Vagina (tissue), 2 donors: Measurements from ENCODE around the gene PTPN11.

Source experiments
- POLR2A ChIP-seq, 2 donors: fragments of 450-650 bp; IDR thresholded peaks; one replicate each; pipeline ENCODE4 v1.6.1; 2017; ENCODE audit warnings: antibody characterized with exemption in 2 of 2, mild to moderate bottlenecking in 2 of 2, moderate library complexity in 2 of 2
- POLR2AphosphoS5 ChIP-seq, 2 donors: sonication (generic); formaldehyde crosslinking; IDR thresholded peaks; one replicate each; pipeline ENCODE4 v1.9.0; 2017; ENCODE audit warnings: antibody characterized with exemption in 2 of 2, mild to moderate bottlenecking in 2 of 2, low read depth in 1 of 2; ENCODE audit not compliant: insufficient read depth in 1 of 2
- TF ChIP-seq, protein P1 (sequence below), 3 experiments: fragments of 450-650 bp in 2 of 3; fragments of 200-600 bp in 1 of 3; sonication (generic) in 1 of 3; IDR thresholded peaks; one replicate each; pipeline ENCODE4 v1.5.1; 2017 to 2019; ENCODE audit warnings: antibody characterized with exemption in 3 of 3, mild to moderate bottlenecking in 2 of 3, moderate library complexity in 2 of 3

DNA sequence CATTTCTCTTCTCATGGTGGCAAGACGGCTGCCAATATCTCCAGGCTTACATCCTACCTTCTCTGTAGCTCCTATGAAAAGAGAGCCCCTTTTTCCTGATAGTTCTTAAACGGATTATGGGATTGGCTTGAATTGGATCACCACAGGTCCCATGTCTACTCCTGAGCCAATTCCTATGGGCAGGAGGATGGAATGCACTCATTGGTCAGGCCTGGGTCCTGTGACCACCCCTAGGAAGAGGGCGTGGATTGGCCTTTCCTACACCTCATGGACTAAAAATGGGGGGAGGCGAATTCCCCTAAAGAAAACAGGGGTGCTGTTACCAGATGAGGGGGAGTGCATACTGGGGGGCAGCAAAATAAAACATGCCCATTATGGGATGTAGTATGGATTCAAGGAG, 108.8 kb downstream of the PTPN11 start:
- TF ChIP-seq POLR2A (IDR thresholded peaks at IDR 0.05): no peak
- TF ChIP-seq, protein P1, sequence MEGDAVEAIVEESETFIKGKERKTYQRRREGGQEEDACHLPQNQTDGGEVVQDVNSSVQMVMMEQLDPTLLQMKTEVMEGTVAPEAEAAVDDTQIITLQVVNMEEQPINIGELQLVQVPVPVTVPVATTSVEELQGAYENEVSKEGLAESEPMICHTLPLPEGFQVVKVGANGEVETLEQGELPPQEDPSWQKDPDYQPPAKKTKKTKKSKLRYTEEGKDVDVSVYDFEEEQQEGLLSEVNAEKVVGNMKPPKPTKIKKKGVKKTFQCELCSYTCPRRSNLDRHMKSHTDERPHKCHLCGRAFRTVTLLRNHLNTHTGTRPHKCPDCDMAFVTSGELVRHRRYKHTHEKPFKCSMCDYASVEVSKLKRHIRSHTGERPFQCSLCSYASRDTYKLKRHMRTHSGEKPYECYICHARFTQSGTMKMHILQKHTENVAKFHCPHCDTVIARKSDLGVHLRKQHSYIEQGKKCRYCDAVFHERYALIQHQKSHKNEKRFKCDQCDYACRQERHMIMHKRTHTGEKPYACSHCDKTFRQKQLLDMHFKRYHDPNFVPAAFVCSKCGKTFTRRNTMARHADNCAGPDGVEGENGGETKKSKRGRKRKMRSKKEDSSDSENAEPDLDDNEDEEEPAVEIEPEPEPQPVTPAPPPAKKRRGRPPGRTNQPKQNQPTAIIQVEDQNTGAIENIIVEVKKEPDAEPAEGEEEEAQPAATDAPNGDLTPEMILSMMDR (IDR thresholded peaks at IDR 0.05): no peak
- TF ChIP-seq POLR2AphosphoS5 (IDR thresholded peaks at IDR 0.05; ENCODE audit: insufficient read depth in 1 of 2, low read depth in 1 of 2): no peak
